Measurements from ENCODE around the gene DEFB112.

Gene DEFB112

DNA sequence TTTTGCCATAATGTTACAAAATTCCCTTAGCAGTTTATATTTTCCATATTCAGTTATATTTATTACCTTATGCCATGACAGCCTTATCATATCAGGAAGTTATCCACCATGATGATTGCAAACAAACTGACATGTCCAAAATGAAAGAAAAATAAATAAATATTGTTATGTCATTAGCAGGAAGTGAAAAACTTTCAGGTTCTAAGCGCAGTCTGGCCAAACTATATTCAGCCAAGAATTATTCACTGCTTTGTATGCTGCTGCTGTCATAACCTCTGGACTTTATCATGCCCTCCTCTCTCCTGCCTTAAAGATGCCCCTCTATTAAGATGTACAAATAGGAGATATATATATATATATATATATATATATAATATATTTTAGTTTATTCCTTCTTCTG, 27.7 kb upstream of the DEFB112 start:
- Histone ChIP-seq H3K79me2 (ENCODE audit: insufficient read depth, low read length) (no peaks in the 10 kb centered on the region), H3K9ac (ENCODE audit: low read length) (no peak overlapping the region), H3K27me3 (ENCODE audit: insufficient read depth, low read length) (no peaks in the 10 kb centered on the region), H3K9me3 (ENCODE audit: low read length) (no peaks in the 10 kb centered on the region), H3K4me2 (ENCODE audit: low read length) (no peak overlapping the region), H3K27ac (ENCODE audit: low read depth, low read length, poor library complexity, severe bottlenecking) (no peak overlapping the region), H3K36me3 (ENCODE audit: insufficient read depth, low read length) (no peaks in the 10 kb centered on the region), H3F3A (ENCODE audit: insufficient read depth, low read length) (no peaks in the 10 kb centered on the region), H2AFZ (ENCODE audit: low read length) (no peak overlapping the region), H3K4me3 (ENCODE audit: low read depth, low read length, poor library complexity, severe bottlenecking) (no peak overlapping the region), H4K20me1 (ENCODE audit: insufficient read depth, low read length) (no peaks in the 10 kb centered on the region), H3K4me1 (ENCODE audit: insufficient read depth, low read length, severe bottlenecking) (no peaks in the 10 kb centered on the region), H3K9me2 (ENCODE audit: low read depth, low read length) (no peaks in the 10 kb centered on the region)
- no peak for TF ChIP-seq EZH2 (IDR thresholded peaks at IDR 0.05; ENCODE audit: borderline replicate concordance, low read length)
- TF ChIP-seq, protein P1, sequence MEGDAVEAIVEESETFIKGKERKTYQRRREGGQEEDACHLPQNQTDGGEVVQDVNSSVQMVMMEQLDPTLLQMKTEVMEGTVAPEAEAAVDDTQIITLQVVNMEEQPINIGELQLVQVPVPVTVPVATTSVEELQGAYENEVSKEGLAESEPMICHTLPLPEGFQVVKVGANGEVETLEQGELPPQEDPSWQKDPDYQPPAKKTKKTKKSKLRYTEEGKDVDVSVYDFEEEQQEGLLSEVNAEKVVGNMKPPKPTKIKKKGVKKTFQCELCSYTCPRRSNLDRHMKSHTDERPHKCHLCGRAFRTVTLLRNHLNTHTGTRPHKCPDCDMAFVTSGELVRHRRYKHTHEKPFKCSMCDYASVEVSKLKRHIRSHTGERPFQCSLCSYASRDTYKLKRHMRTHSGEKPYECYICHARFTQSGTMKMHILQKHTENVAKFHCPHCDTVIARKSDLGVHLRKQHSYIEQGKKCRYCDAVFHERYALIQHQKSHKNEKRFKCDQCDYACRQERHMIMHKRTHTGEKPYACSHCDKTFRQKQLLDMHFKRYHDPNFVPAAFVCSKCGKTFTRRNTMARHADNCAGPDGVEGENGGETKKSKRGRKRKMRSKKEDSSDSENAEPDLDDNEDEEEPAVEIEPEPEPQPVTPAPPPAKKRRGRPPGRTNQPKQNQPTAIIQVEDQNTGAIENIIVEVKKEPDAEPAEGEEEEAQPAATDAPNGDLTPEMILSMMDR (IDR thresholded peaks at IDR 0.05; ENCODE audit: low read length): no peak

DNA sequence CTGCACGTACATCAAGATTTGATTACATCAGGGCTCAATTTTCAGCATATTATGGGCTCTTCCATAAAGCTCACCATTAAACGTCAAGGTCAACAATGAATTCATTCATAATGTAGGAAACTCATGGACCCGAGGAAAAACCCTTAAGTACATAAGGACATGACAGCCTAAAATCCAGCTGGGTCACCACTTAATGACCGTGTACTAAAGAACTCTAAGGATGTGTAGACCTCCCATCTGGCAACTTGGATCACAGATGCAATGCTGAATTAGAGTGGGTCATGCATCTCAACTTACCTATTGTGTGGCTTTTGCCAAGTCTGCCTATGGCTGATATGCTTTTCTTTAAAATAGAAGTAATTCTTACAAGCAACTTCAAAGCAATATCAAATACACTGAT, 26.7 kb upstream of the DEFB112 start:
- Histone ChIP-seq H2AFZ (ENCODE audit: low read length) (no peak overlapping the region), H3K36me3 (ENCODE audit: insufficient read depth, low read length) (no peaks in the 10 kb centered on the region), H3K79me2 (ENCODE audit: insufficient read depth, low read length) (no peaks in the 10 kb centered on the region), H3K27ac (ENCODE audit: low read depth, low read length, poor library complexity, severe bottlenecking) (no peak overlapping the region), H4K20me1 (ENCODE audit: insufficient read depth, low read length) (no peaks in the 10 kb centered on the region), H3K4me3 (ENCODE audit: low read depth, low read length, poor library complexity, severe bottlenecking) (no peak overlapping the region), H3K9me2 (ENCODE audit: low read depth, low read length) (no peaks in the 10 kb centered on the region), H3K27me3 (ENCODE audit: insufficient read depth, low read length) (no peaks in the 10 kb centered on the region), H3K4me2 (ENCODE audit: low read length) (no peak overlapping the region), H3K9ac (ENCODE audit: low read length) (no peak overlapping the region), H3K4me1 (ENCODE audit: insufficient read depth, low read length, severe bottlenecking) (no peaks in the 10 kb centered on the region), H3K9me3 (ENCODE audit: low read length) (no peaks in the 10 kb centered on the region), H3F3A (ENCODE audit: insufficient read depth, low read length) (no peaks in the 10 kb centered on the region)
- TF ChIP-seq, protein P1 (IDR thresholded peaks at IDR 0.05; ENCODE audit: low read length): no peak
- no peak for TF ChIP-seq EZH2 (IDR thresholded peaks at IDR 0.05; ENCODE audit: borderline replicate concordance, low read length)

DNA sequence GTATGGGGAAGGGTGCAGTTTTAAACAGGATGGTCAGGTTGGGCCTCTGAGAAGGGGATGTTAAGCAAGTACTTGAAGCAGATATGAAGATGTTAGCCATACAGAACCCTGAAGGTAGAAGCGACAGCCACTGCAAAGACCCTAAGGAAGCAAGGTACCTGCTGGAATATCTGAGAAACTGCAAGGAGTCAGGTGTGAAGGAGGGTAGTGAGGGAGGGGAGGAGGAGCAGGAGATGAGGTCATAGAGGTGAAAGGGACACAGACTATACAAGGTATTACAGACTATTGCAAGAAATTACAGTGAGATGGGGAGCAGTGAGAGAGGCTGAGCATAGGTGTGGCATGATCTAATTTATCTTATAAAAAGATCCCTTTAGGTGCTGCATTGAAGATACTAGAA, 22.2 kb upstream of the DEFB112 start:
- no peaks in the 10 kb centered on the region for H3K27me3 ChIP-seq (ENCODE audit: insufficient read depth, low read length)

More for the DNA sequence above, 22.2 kb upstream of the DEFB112 start:
- Histone ChIP-seq H3K9me2 (ENCODE audit: low read depth, low read length) (no peaks in the 10 kb centered on the region), H4K20me1 (ENCODE audit: insufficient read depth, low read length) (no peaks in the 10 kb centered on the region), H3K9me3 (ENCODE audit: low read length) (no peaks in the 10 kb centered on the region), H2AFZ (ENCODE audit: low read length) (no peak overlapping the region), H3K9ac (ENCODE audit: low read length) (no peak overlapping the region), H3F3A (ENCODE audit: insufficient read depth, low read length) (no peaks in the 10 kb centered on the region), H3K4me3 (ENCODE audit: low read depth, low read length, poor library complexity, severe bottlenecking) (no peak overlapping the region), H3K79me2 (ENCODE audit: insufficient read depth, low read length) (no peaks in the 10 kb centered on the region), H3K4me1 (ENCODE audit: insufficient read depth, low read length, severe bottlenecking) (no peaks in the 10 kb centered on the region), H3K27ac (ENCODE audit: low read depth, low read length, poor library complexity, severe bottlenecking) (no peak overlapping the region), H3K36me3 (ENCODE audit: insufficient read depth, low read length) (no peaks in the 10 kb centered on the region), H3K4me2 (ENCODE audit: low read length) (no peak overlapping the region)
- no peak for TF ChIP-seq EZH2 (IDR thresholded peaks at IDR 0.05; ENCODE audit: borderline replicate concordance, low read length)
- TF ChIP-seq, protein P1 (IDR thresholded peaks at IDR 0.05; ENCODE audit: low read length): no peak

All from OCI-LY1 (cell line).